PC-3 (cell line): Measurements from ENCODE around the gene KMT2A. TPM values are rescaled to one million over a fixed set of nuclear protein-coding genes. Genes with fewer than 3 reads are reported as not detected.

Experiments used
- ATAC-seq: fragments of 200-7000 bp; cut with Tn5 transposase; 2 replicates; pipeline ENCODE4 v1.9.1; 2020; ENCODE audit warnings: mild to moderate bottlenecking, moderate library complexity
- BruUV-seq: library from RNA; stranded (reverse); fragments of 400-500 nt; replicated peaks from 2 replicates; lab custom pipeline; 2021; lab: Mats Ljungman, UMichigan
- CTCF ChIA-PET: fragments of 300-600 bp; sonication (Branson Sonifier 250); formaldehyde crosslinking; loops from one replicate; lab custom pipeline; 2022; ENCODE audit warnings: antibody characterized with exemption; lab: Charles Lee
- POLR2A ChIA-PET: fragments of 300-600 bp; sonication (Branson Sonifier 250); formaldehyde crosslinking; loops from one replicate; lab custom pipeline; 2022; ENCODE audit warnings: antibody characterized with exemption; ENCODE audit not compliant: unreplicated experiment; lab: Charles Lee
- DNase-seq: peaks from one replicate; pipeline ENCODE4 v3.0.0-alpha.2; 2015
- H2AFZ ChIP-seq: fragments of 300-600 bp; sonication (generic); 2 replicates; pipeline ENCODE4 v1.6.0; 2016; ENCODE audit warnings: antibody characterized with exemption, low read length
- H3F3A ChIP-seq: fragments of 300-600 bp; sonication (generic); one replicate; pipeline ENCODE4 v1.6.0; 2017; ENCODE audit warnings: antibody characterized with exemption, low read length, control low read depth, mild to moderate bottlenecking; ENCODE audit not compliant: unreplicated experiment
- H3K27ac ChIP-seq: fragments of 300-600 bp; sonication (generic); 2 replicates; pipeline ENCODE4 v1.5.1; 2016; ENCODE audit warnings: mild to moderate bottlenecking, low read length
- H3K27me3 ChIP-seq: fragments of 300-600 bp; sonication (generic); 2 replicates; pipeline ENCODE4 v1.6.1; 2016; ENCODE audit warnings: low read length, mixed read lengths
- H3K36me3 ChIP-seq: fragments of 300-600 bp; sonication (generic); 2 replicates; pipeline ENCODE4 v1.6.1; 2016; ENCODE audit warnings: low read depth, mixed run types, low read length, mixed read lengths
- H3K4me1 ChIP-seq: fragments of 300-600 bp; sonication (generic); 2 replicates; pipeline ENCODE4 v1.5.1; 2016; ENCODE audit warnings: low read length; ENCODE audit not compliant: insufficient read depth
- H3K4me2 ChIP-seq: fragments of 300-600 bp; sonication (generic); 2 replicates; pipeline ENCODE4 v1.6.0; 2016; ENCODE audit warnings: low read length
- H3K4me3 ChIP-seq: fragments of 300-600 bp; sonication (generic); 2 replicates; pipeline ENCODE4 v1.5.1; 2016; ENCODE audit warnings: mild to moderate bottlenecking, low read length, mixed read lengths
- H3K79me2 ChIP-seq: fragments of 300-600 bp; sonication (generic); 2 replicates; pipeline ENCODE4 v1.6.1; 2017; ENCODE audit warnings: low read length, mixed read lengths
- H3K9ac ChIP-seq: fragments of 300-600 bp; sonication (generic); 2 replicates; pipeline ENCODE4 v1.6.0; 2016; ENCODE audit warnings: mild to moderate bottlenecking, low read length
- H3K9me2 ChIP-seq: fragments of 300-600 bp; sonication (generic); replicated peaks from 2 replicates; pipeline ENCODE4 v1.6.1; 2016; ENCODE audit warnings: mixed run types, low read length, mixed read lengths
- H3K9me3 ChIP-seq: fragments of 300-600 bp; sonication (generic); 2 replicates; pipeline ENCODE4 v1.6.1; 2016; ENCODE audit warnings: low read length, mixed read lengths
- H4K20me1 ChIP-seq: fragments of 300-600 bp; sonication (generic); 2 replicates; pipeline ENCODE4 v1.6.1; 2016; ENCODE audit warnings: low read length, mixed read lengths
- CTCF ChIP-seq: fragments of 300-600 bp; sonication (generic); conservative IDR thresholded peaks from 2 replicates; pipeline ENCODE4 v1.5.1; 2017; ENCODE audit warnings: antibody characterized with exemption, low read depth, mild to moderate bottlenecking, low read length
- EZH2 ChIP-seq: fragments of 300-600 bp; sonication (generic); IDR thresholded peaks from one replicate; pipeline ENCODE4 v1.6.1; 2017; ENCODE audit warnings: antibody characterized with exemption, mild to moderate bottlenecking, low read length; ENCODE audit not compliant: unreplicated experiment
- EZH2phosphoT487 ChIP-seq: fragments of 300-600 bp; sonication (generic); IDR thresholded peaks from 2 replicates; pipeline ENCODE4 v1.6.1; 2018; ENCODE audit warnings: mild to moderate bottlenecking, antibody characterized with exemption, low read length, borderline replicate concordance
- intact Hi-C: fragments of 100-400 bp; cut with micrococcal nuclease; formaldehyde crosslinking; loops from 2 replicates; pipeline ENCODE4 v1.9.0; 2023
- total RNA-seq: library from RNA; depleted of rRNA; stranded (reverse); fragments of >200 nt; gene quantifications from 2 replicates; pipeline ENCODE4 v1.2.3, GENCODE V29; 2014

The KMT2A gene
- total RNA-seq, 1 experiment from 2014 or later, result 35.3 TPM

DNA sequence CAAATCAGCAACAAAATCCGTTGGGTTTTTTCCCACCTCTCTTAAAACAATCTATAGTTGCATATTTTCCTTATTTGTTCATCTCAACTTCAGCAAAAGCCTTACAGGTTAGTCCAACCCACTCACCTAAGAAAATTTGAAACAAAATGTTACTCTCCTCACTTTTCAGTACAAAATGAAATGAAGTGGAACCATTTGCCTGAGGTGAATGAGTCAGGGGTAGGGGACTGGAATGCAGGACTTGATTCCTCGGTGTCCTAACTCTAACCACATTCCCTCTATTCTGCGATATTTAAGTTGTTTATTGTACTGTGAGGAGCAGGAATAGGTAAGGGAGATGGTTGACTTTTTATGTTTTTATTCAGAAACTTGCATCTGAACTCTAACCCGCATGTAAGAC, 18.5 kb upstream of the KMT2A start:
- Histone ChIP-seq H3K79me2 (no peaks in the 10 kb centered on the region), H3K9me3 (no peaks in the 10 kb centered on the region), H3K4me2 (peak overlapping the region; percentile 32), H3K27me3 (no peaks in the 10 kb centered on the region), H3K27ac (no peak overlapping the region), H4K20me1 (no peaks in the 10 kb centered on the region), H3F3A (peaks cover 5% of the 10 kb centered on the region), H3K4me1 (peaks cover 24% of the 10 kb centered on the region), H3K9ac (no peak overlapping the region), H3K36me3 (no peaks in the 10 kb centered on the region), H3K4me3 (no peak overlapping the region), H3K9me2 (no peaks in the 10 kb centered on the region), H2AFZ (peak overlapping the region; percentile 11; the same call in 1 of the 2 replicates)
- no TSS peak for BruUV-seq
- POLR2A ChIA-PET, result no interaction called here
- TF ChIP-seq CTCF (no peak), EZH2phosphoT487 (no peak), EZH2 (no peak)
- CTCF ChIA-PET, result no interaction called here
- intact Hi-C loops, result loop anchor here (5.0 kb wide), 1 partner anchor 70 kb away; no protein-coding TSS in a partner anchor
- DNase-seq (peak; percentile 77), ATAC-seq (peak; percentile 39)

GRCh38 chr11:118418766-118419165, 17.5 kb upstream of the KMT2A start:
- POLR2A ChIA-PET, result no interaction called here
- H3K9me3 ChIP-seq, result no peaks in the 10 kb centered on the region
- H3K9me2 ChIP-seq, result no peaks in the 10 kb centered on the region
- no peak overlapping the region for H3K9ac ChIP-seq
- peaks cover 5% of the 10 kb centered on the region for H3F3A ChIP-seq
- no peak overlapping the region for H3K4me2 ChIP-seq
- H3K36me3 ChIP-seq, result no peaks in the 10 kb centered on the region
- H3K27me3 ChIP-seq, result no peaks in the 10 kb centered on the region
- no peak for DNase-seq
- CTCF ChIA-PET, result no interaction called here
- no peak overlapping the region for H3K27ac ChIP-seq
- intact Hi-C loops, result loop anchor here (5.0 kb wide), 1 partner anchor 69 kb away; no protein-coding TSS in a partner anchor
- H4K20me1 ChIP-seq, result no peaks in the 10 kb centered on the region
- no peak overlapping the region for H2AFZ ChIP-seq
- no peak for ATAC-seq
- TF ChIP-seq EZH2 (no peak), EZH2phosphoT487 (no peak)
- no peaks in the 10 kb centered on the region for H3K79me2 ChIP-seq
- H3K4me3 ChIP-seq, result no peak overlapping the region
- peaks cover 24% of the 10 kb centered on the region for H3K4me1 ChIP-seq
- BruUV-seq, result no TSS peak

- ChIA-PET POLR2A (no interaction called here), CTCF (no interaction called here)
- H3K9me2 ChIP-seq, result no peaks in the 10 kb centered on the region
- no peak for ATAC-seq
- H3K27ac ChIP-seq, result no peak overlapping the region
- no peaks in the 10 kb centered on the region for H4K20me1 ChIP-seq
- no TSS peak for BruUV-seq
- no peaks in the 10 kb centered on the region for H3K27me3 ChIP-seq
- H3K4me2 ChIP-seq, result no peak overlapping the region
- H3K79me2 ChIP-seq, result no peaks in the 10 kb centered on the region
- H3K4me3 ChIP-seq, result no peak overlapping the region
- no peaks in the 10 kb centered on the region for H3F3A ChIP-seq
- H2AFZ ChIP-seq, result no peak overlapping the region
- H3K9ac ChIP-seq, result no peak overlapping the region
- no peak for DNase-seq
- no peaks in the 10 kb centered on the region for H3K36me3 ChIP-seq
- intact Hi-C loops, result no loop called here
- no peaks in the 10 kb centered on the region for H3K9me3 ChIP-seq
- peaks cover 4% of the 10 kb centered on the region; the same call in 1 of the 2 replicates for H3K4me1 ChIP-seq
- TF ChIP-seq EZH2, result no peak
These were observed 8.6 kb upstream of the KMT2A start for GRCh38 chr11:118427707-118428106.
